Mesendoderm (in vitro differentiated cells): ENCODE measurements around the gene PTPN6.

ENCODE experiments used
- DNase-seq: peaks from one replicate; pipeline ENCODE4 v3.0.0; 2013
- H2AK5ac ChIP-seq: 2 replicates; pipeline ENCODE4 v1.6.1; 2013; ENCODE audit warnings: low read length, inconsistent platforms
- H2BK120ac ChIP-seq: 2 replicates; pipeline ENCODE4 v1.6.1; 2013; ENCODE audit warnings: low read depth, mild to moderate bottlenecking, low read length, moderate library complexity, mixed read lengths
- H2BK15ac ChIP-seq: replicated peaks from 2 replicates; pipeline ENCODE4 v1.6.1; 2013; ENCODE audit warnings: low read depth, mild to moderate bottlenecking, moderate library complexity
- H2BK5ac ChIP-seq: 2 replicates; pipeline ENCODE4 v1.6.1; 2013; ENCODE audit warnings: low read length, inconsistent platforms
- H3K18ac ChIP-seq: 2 replicates; pipeline ENCODE4 v1.6.1; 2013; ENCODE audit warnings: mild to moderate bottlenecking, low read length, mixed read lengths
- H3K23ac ChIP-seq: one replicate; pipeline ENCODE4 v1.6.1; 2013; ENCODE audit warnings: low read length
- H3K27ac ChIP-seq: 2 replicates; pipeline ENCODE4 v1.5.1; 2013; ENCODE audit warnings: low read depth, mild to moderate bottlenecking, inconsistent platforms, low read length, moderate library complexity
- H3K27me3 ChIP-seq: 2 replicates; pipeline ENCODE4 v1.6.1; 2013; ENCODE audit warnings: low read length, control low read depth, mild to moderate bottlenecking, inconsistent platforms; ENCODE audit not compliant: insufficient read depth, poor library complexity
- H3K36me3 ChIP-seq: 2 replicates; pipeline ENCODE4 v1.6.1; 2013; ENCODE audit warnings: low read length, inconsistent platforms; ENCODE audit not compliant: control insufficient read depth, insufficient read depth
- H3K4ac ChIP-seq: one replicate; pipeline ENCODE4 v1.6.1; 2013; ENCODE audit warnings: low read depth, mild to moderate bottlenecking, low read length, moderate library complexity
- H3K4me1 ChIP-seq: 2 replicates; pipeline ENCODE4 v1.6.1; 2013; ENCODE audit warnings: low read depth, low read length, inconsistent platforms; ENCODE audit not compliant: control insufficient read depth
- H3K4me2 ChIP-seq: 2 replicates; pipeline ENCODE4 v1.6.1; 2013; ENCODE audit warnings: low read length
- H3K4me3 ChIP-seq: 2 replicates; pipeline ENCODE4 v1.5.1; 2013; ENCODE audit warnings: mild to moderate bottlenecking, low read length
- H3K56ac ChIP-seq: one replicate; pipeline ENCODE4 v1.6.1; 2013; ENCODE audit warnings: low read length
- H3K79me1 ChIP-seq: 2 replicates; pipeline ENCODE4 v1.6.1; 2013; ENCODE audit warnings: low read length, inconsistent platforms
- H3K79me2 ChIP-seq: 2 replicates; pipeline ENCODE4 v1.6.1; 2013; ENCODE audit warnings: mild to moderate bottlenecking, low read length; ENCODE audit not compliant: control insufficient read depth, insufficient read depth
- H3K9ac ChIP-seq: 2 replicates; pipeline ENCODE4 v1.6.1; 2013; ENCODE audit warnings: low read length, inconsistent platforms
- H4K5ac ChIP-seq: one replicate; pipeline ENCODE4 v1.6.1; 2013; ENCODE audit warnings: low read length
- H4K8ac ChIP-seq: one replicate; pipeline ENCODE4 v1.6.1; 2013; ENCODE audit warnings: low read depth, mild to moderate bottlenecking, control low read depth, low read length, moderate library complexity
- WGBS: extraction: QIAGEN DNeasy Blood & Tissue Kit; methylation state at CpG from one replicate; pipeline ENCODE4 v1.1.7; 2013; ENCODE audit warnings: low lambda C conversion rate, missing lambda C conversion rate; ENCODE audit not compliant: insufficient coverage; ENCODE audit errors: extremely low coverage; 5-methylcytosine and 5-hydroxymethylcytosine counted together

The PTPN6 gene

GRCh38 chr12:6943722-6944380 lies 7.3 kb upstream of the PTPN6 start, which contains the start of the genes C12orf57 and RNU7-1:
C12orf57 (plus strand) TSS chr12:6944022; CDS start chr12:6944122, 100 bp downstream.
RNU7-1 (plus strand) TSS chr12:6943816.
- no peak within 1 kb of the TSS for H4K5ac ChIP-seq
- H3K9ac ChIP-seq, result peak within 1 kb of the TSS; percentile 99
- no peak within 1 kb of the TSS for H4K8ac ChIP-seq
- peak within 1 kb of the TSS; percentile 90 for H2BK5ac ChIP-seq
- H3K4me3 ChIP-seq, result peak within 1 kb of the TSS; percentile 75
- H3K4ac ChIP-seq, result peak within 1 kb of the TSS; percentile 71
- peak within 1 kb of the TSS; percentile 99 for H3K56ac ChIP-seq
- no peak within 1 kb of the TSS for H2BK120ac ChIP-seq
- H3K4me2 ChIP-seq, result peak within 1 kb of the TSS; percentile 95
- DNase-seq, result peak; percentile 99
- no peaks in the 10 kb centered on the region for H3K27me3 ChIP-seq
- H3K23ac ChIP-seq, result peak within 1 kb of the TSS; percentile 98
- peaks cover 4% of the 10 kb centered on the region for H3K36me3 ChIP-seq
- no peaks in the 10 kb centered on the region for H3K79me2 ChIP-seq
- H3K27ac ChIP-seq, result peak within 1 kb of the TSS; percentile 87
- H2BK15ac ChIP-seq, result no peak within 1 kb of the TSS
- peaks cover 3% of the 10 kb centered on the region for H3K79me1 ChIP-seq
- H2AK5ac ChIP-seq, result peak within 1 kb of the TSS; percentile 86
- WGBS, result no CpG with 5 or more reads among the region's 31 CpGs
- peak within 1 kb of the TSS; percentile 12 for H3K18ac ChIP-seq
- H3K4me1 ChIP-seq, result peaks cover 2% of the 10 kb centered on the region

- H4K8ac ChIP-seq, result no peak overlapping the region
- H3K18ac ChIP-seq, result peak overlapping the region; percentile 2
- peak overlapping the region; percentile 90 for H2BK5ac ChIP-seq
- H3K36me3 ChIP-seq, result peaks cover 1% of the 10 kb centered on the region
- H2BK120ac ChIP-seq, result no peak overlapping the region
- H3K56ac ChIP-seq, result peak overlapping the region; percentile 99
- H3K4me1 ChIP-seq, result peaks cover 2% of the 10 kb centered on the region
- no peak overlapping the region for H4K5ac ChIP-seq
- peak overlapping the region; percentile 75 for H3K4me3 ChIP-seq
- H3K27me3 ChIP-seq, result no peaks in the 10 kb centered on the region
- H3K23ac ChIP-seq, result peak overlapping the region; percentile 98
- DNase-seq, result peak; percentile 97
- no peaks in the 10 kb centered on the region for H3K79me1 ChIP-seq
- H3K4ac ChIP-seq, result peak overlapping the region; percentile 71
- WGBS, result no CpG with 5 or more reads among the region's 48 CpGs
- peak overlapping the region; percentile 99 for H3K9ac ChIP-seq
- peak overlapping the region; percentile 87 for H3K27ac ChIP-seq
- H3K79me2 ChIP-seq, result no peaks in the 10 kb centered on the region
- H3K4me2 ChIP-seq, result peak overlapping the region; percentile 95
- H2BK15ac ChIP-seq, result no peak overlapping the region
- peak overlapping the region; percentile 86 for H2AK5ac ChIP-seq
These were observed 6.6 kb upstream of the PTPN6 start for GRCh38 chr12:6944381-6945186.

- H2BK120ac ChIP-seq, result no peak overlapping the region
- H3K56ac ChIP-seq, result peak overlapping the region; percentile 77
- H2BK15ac ChIP-seq, result no peak overlapping the region
- no peaks in the 10 kb centered on the region for H3K79me1 ChIP-seq
- H3K27me3 ChIP-seq, result no peaks in the 10 kb centered on the region
- H4K5ac ChIP-seq, result no peak overlapping the region
- peak overlapping the region; percentile 48 for H3K4me2 ChIP-seq
- H3K4ac ChIP-seq, result no peak overlapping the region
- H2BK5ac ChIP-seq, result no peak overlapping the region
- no peak overlapping the region for H3K18ac ChIP-seq
- peaks cover 2% of the 10 kb centered on the region for H3K4me1 ChIP-seq
- H3K9ac ChIP-seq, result peak overlapping the region; percentile 70
- no peak overlapping the region for H2AK5ac ChIP-seq
- peaks cover 1% of the 10 kb centered on the region for H3K36me3 ChIP-seq
- H3K23ac ChIP-seq, result no peak overlapping the region
- H3K79me2 ChIP-seq, result no peaks in the 10 kb centered on the region
- peak overlapping the region; percentile 68 for H3K27ac ChIP-seq
- WGBS, result no CpG with 5 or more reads among the region's 11 CpGs
- H3K4me3 ChIP-seq, result no peak overlapping the region
- no peak overlapping the region for H4K8ac ChIP-seq
- peak; percentile 42 for DNase-seq
These were observed 5.5 kb upstream of the PTPN6 start for GRCh38 chr12:6945613-6946012.

DNA sequence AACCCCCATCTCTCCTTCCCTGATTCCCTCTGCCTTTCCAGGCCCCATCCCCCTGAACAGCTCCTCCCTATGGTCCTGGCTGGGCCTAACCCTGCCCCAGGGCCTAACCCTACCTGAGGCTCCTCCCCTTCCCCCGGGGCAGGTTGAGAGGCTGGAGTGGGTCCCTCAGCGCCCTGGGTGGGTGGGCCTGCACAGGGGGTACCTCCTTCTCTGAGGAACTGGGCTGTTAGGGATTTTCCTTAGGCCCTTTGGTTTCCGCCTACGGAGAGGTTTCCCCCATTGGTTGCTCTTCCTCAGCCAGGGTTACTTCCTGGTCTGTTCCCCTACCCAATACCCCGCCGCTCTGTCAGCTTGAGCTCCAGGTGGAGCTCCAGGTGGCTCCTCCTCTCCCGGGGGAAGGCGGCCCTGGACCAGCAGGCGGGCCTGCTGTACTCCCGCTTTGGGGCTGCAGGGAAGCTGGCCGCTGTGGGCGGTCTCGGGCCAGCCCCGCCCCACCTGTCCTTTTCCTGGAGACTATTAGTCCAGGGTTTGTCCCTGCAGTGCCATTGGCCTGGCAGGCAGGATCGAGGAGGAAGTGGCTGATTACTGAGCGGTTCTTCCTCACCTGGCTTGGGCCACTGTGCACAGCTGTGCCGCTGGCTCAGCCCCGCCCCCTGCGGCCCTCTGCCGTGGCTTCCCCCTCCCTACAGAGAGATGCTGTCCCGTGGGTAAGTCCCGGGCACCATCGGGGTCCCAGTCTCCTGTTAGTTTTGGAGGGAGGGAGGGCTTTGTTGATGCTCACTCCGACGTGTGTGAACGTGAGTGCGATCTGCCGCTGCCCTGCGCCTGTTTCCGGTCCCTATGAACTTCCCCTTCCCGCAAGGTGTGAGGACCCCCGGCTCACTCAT lies 4.9 kb upstream of the PTPN6 start:
- peaks cover 2% of the 10 kb centered on the region for H3K4me1 ChIP-seq
- no peak overlapping the region for H4K5ac ChIP-seq
- no peaks in the 10 kb centered on the region for H3K27me3 ChIP-seq
- peak overlapping the region; percentile 86 for H3K4me2 ChIP-seq
- H3K4me3 ChIP-seq, result peak overlapping the region; percentile 49
- no peak overlapping the region for H4K8ac ChIP-seq
- peak; percentile 99 for DNase-seq
- H3K79me2 ChIP-seq, result no peaks in the 10 kb centered on the region
- no peak overlapping the region for H2BK15ac ChIP-seq
- H3K9ac ChIP-seq, result peak overlapping the region; percentile 70
- no peak overlapping the region for H2AK5ac ChIP-seq
- no CpG with 5 or more reads among the region's 32 CpGs for WGBS
- H3K4ac ChIP-seq, result no peak overlapping the region
- peak overlapping the region; percentile 28 for H2BK5ac ChIP-seq
- H3K56ac ChIP-seq, result peak overlapping the region; percentile 87
- H3K36me3 ChIP-seq, result peaks cover under 1% of the 10 kb centered on the region
- H2BK120ac ChIP-seq, result no peak overlapping the region
- no peak overlapping the region for H3K18ac ChIP-seq
- no peak overlapping the region for H3K23ac ChIP-seq
- H3K27ac ChIP-seq, result peak overlapping the region; percentile 68
- no peaks in the 10 kb centered on the region for H3K79me1 ChIP-seq

DNA sequence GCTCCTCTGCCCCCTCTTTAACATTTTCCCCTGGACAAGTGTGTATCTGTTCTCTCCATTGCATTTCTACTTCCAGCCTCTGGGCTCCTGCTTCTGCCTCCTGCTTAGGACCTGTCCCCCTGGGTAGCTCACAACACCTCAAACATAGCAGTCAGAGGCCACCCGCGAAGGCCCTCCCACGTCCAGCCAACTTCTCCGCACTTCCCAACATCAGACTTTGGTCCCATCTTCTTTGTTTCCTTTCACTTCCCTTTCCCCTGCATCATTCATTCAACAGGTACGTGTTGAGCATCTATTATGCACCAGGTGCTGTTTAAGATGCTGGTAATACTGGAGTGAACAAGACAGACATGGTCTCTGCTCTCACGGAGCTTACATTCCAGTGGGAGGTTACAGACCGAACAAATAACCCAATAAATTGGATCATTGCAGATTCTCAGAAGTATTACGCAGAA lies 4.2 kb upstream of the PTPN6 start:
- H3K27me3 ChIP-seq, result no peaks in the 10 kb centered on the region
- H3K4me3 ChIP-seq, result peak overlapping the region; percentile 49
- DNase-seq, result peak; percentile 25

More for the DNA sequence above, 4.2 kb upstream of the PTPN6 start:
- H2BK15ac ChIP-seq, result no peak overlapping the region
- H3K79me2 ChIP-seq, result no peaks in the 10 kb centered on the region
- peak overlapping the region; percentile 28 for H2BK5ac ChIP-seq
- H3K79me1 ChIP-seq, result no peaks in the 10 kb centered on the region
- no peak overlapping the region for H3K27ac ChIP-seq
- no peak overlapping the region for H4K8ac ChIP-seq
- no peak overlapping the region for H3K4ac ChIP-seq
- no peak overlapping the region for H3K18ac ChIP-seq
- WGBS, result no CpG with 5 or more reads among the region's 8 CpGs
- H2BK120ac ChIP-seq, result no peak overlapping the region
- H2AK5ac ChIP-seq, result no peak overlapping the region
- no peaks in the 10 kb centered on the region for H3K36me3 ChIP-seq
- H3K23ac ChIP-seq, result no peak overlapping the region
- H3K4me2 ChIP-seq, result peak overlapping the region; percentile 86
- H4K5ac ChIP-seq, result no peak overlapping the region
- H3K9ac ChIP-seq, result peak overlapping the region; percentile 70
- H3K4me1 ChIP-seq, result peaks cover 2% of the 10 kb centered on the region
- peak overlapping the region; percentile 87 for H3K56ac ChIP-seq
